GM19239 (cell line): Measurements from ENCODE around the gene TCEAL7.
"Not testable (repeated sequence)": the region's sequence is repeated elsewhere in the genome, so short reads cannot be mapped to it uniquely, and the experiment has no call there.

Experiments used
- DNase-seq: peaks from one replicate; pipeline ENCODE4 v3.0.0; 2011; ENCODE audit warnings: low spot score; ENCODE audit not compliant: insufficient read length
- FAIRE-seq: peaks from 2 replicates; lab custom pipeline; 2011; peaks lifted over from hg19 to GRCh38; lab: Jason Lieb, UNC

The TCEAL7 gene, protein sequence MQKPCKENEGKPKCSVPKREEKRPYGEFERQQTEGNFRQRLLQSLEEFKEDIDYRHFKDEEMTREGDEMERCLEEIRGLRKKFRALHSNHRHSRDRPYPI

DNA sequence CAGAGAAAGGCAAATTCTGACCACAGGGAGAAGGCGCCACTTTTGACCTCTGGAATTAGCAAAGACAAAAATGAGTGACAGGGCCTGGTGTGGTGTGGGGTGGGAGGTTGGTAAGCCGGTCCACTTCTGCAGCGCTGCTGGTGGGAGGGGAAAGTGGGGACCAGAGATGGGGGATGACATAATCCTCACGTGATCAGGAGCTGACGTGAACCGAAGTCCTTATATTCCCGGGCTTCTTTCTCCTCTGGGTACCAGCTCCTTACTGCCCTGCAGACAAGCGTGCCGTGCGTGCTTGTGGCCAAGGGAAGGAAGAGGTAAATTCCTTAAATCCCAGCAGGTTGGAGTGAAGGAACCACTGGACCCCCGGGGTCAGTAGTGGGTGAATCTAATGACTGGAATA, at the start of gene TCEAL7:
Gene TCEAL7, plus strand, starts transcription at position 249 of the 400 bp plus-strand sequence. CDS start 1,165 bp downstream, outside the sequence.
- FAIRE-seq (no peak), DNase-seq (no peak)

DNA sequence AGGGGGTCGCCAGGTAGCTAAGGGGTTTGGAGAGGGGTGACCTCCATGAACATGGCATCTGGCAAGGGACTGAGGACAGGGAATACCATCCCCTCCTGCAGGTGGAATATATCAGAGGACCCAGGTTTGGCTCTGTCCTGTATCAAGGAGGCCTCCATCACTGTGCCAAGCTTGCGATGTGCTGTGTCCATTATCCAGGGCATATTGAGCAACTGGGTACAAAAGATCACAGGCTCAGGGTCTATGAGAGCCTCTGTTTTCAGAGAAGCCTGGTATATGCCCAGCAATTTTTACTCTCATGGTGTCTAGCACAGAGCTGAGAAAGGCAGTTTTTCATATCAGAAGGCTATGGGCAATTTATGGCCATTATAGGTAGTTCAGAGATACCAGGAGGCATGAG, 36.9 kb upstream of the TCEAL7 start:
- no peak for DNase-seq
- FAIRE-seq, result no peak

DNA sequence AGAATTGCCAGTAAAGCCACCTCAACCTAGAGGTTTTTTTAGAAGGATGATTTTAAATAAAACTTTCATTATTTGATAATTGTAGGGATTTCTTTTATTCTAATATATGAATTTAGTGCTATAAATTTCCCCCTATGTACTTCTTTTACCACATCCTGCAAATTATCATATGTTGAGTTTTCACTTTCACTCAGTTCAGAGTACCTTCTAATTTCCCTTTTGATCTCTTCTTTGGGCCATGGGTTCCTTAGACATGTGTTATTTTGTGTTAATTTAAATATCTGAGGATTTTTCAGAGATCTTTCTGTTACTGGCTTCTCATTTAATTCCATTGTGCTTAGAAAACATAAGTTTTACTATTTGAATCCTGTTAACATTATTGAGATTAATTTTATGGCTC, 25.3 kb upstream of the TCEAL7 start:
- no peak for DNase-seq
- no peak for FAIRE-seq

DNA sequence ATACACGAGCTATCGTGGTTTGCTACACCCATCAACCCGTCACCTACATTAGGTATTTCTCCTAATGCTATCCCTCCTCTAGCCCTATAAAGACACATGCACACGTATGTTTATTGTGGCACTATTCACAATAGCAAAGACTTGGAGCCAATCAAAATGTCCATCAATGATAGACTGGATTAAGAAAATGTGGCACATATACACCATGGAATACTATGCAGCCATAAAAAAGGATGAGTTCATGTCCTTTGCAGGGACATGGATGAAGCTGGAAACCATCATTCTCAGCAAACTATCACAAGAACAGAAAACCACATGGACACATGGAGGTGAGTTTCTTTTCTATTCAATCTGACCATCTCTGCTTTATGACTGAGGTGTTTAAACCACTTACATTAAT, 24.4 kb upstream of the TCEAL7 start:
- DNase-seq, FAIRE-seq: not testable (repeated sequence)

DNA sequence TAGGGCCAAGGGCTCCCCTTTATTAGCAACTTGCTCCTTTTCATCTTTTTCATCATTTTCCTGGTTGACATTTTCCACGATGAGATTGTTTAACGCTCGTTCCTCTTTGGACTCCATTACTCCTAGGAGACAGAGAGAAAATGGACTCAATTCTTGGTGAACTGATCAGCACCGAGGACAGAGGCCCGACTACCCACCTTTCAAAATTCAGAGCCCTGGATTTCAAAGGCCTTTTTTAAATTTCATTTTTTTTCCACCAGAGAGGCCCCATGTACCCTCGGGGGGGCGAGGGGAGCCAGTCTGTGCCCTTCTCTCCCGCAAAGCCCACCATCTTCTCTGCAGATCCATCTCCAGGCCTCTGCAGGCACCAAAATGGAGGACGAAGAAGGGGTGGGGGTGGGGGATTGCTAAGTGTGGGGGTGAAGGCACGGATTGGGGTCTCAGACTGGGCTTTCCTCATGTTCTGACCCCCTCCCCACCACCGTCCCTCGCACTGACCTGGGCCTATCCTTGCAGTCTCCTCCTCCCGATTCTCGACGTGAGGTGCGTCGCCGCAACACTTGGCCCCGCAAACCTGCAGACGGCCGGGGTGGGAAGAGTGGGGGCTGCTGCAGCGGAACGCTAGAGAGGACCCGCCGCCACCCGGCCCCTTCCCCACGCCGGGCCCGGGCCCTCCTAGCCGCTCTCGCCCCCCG, 20.0 kb upstream of the TCEAL7 start:
- DNase-seq (no peak), FAIRE-seq (peak; percentile 4)

DNA sequence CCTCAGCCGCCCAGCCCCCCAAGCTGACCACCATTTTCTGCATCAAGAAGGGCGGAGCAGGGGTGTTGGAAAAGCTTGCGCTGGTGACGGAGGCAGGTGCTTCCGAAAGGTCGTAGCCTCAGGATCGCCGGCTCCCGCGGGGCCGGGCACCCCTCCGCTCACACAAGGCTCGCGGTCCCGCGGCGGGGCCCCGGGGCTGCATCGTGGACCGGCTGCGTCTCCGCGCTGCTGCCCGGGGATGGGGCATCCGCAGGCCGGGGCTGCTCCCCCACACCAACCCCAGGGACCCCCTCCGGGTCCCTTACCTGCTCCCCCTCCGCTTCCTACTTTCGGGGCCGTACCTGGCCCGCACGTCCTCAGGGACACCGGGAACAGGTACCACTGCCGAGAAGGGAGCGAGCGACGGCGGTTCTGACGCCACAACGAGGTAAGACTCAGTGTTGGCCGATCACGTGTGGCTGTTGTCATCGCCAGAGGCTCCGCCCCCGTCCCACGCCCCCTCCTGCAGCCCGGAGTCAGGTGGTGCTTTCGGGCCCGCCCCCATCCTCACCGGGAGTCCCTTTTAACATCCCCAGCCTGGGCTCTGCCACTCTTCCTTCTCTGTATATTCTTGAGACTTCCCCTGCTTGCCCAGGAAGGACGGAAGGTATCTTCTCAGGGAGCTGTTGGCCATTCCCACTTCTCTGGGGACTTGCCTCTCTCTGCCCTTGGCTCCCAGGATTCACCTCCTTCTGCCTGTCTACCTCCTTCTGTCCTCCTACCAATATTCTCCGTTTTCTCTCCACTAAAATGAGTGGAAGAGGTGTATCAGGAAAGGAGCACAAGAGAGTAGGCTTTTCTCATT, 19.3 kb upstream of the TCEAL7 start, which contains the start of gene BEX2:
Gene BEX2, minus strand, starts transcription at position 436 of the 844 bp plus-strand sequence. CDS start 1,014 bp downstream, outside the sequence.
- peak; percentile 61 for FAIRE-seq
- peak; percentile 17 for DNase-seq

DNA sequence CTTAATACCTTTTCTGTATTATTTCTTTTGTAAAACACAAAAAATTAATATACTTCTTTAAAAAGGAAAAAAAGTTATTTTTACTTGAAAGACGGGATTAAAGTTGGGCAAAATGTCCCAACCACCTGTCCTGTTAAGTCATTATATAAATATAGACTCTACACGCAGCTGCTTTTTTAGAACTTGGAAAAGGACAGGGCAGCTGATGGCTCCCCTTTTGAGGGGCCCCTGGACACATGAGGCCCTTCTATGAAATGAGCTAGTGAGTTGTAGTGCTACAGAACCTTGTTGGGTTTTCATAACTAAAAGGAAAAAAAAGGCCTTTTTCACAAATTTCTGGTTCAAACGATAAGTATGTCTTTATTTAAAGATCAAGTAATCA, 18.6 kb upstream of the TCEAL7 start:
- FAIRE-seq, result no peak
- no peak for DNase-seq

DNA sequence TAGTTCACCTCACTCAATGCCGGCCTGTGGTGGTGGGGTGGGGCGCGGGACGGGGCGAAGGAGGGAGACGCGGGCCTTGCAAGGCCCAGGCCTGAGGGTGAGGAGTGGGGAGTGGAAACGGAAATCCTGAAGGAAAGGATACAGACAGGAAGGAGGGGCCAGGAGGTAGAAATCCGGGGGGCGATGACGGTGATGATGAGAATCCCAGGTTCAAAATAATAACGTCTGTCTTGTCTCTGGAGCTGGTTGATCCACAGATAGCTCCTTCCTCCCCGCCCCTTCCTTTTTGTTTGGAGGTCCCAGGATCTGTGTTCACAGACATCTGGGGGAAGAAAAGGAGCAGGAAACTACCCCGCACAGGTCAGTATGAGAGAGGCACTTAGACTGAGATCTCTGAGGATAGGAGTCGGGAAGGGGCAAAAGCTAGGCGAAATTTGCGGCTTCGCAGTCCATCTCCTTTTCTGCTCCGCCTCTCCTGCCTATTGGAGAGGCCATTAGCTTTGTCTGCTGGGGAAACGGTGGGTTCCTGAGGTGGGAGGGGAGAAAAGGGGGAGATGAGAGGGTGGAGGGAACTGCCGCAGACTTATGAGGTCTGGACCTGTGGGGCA, 746 bp downstream of the TCEAL7 start:
- no peak for FAIRE-seq
- DNase-seq, result no peak

DNA sequence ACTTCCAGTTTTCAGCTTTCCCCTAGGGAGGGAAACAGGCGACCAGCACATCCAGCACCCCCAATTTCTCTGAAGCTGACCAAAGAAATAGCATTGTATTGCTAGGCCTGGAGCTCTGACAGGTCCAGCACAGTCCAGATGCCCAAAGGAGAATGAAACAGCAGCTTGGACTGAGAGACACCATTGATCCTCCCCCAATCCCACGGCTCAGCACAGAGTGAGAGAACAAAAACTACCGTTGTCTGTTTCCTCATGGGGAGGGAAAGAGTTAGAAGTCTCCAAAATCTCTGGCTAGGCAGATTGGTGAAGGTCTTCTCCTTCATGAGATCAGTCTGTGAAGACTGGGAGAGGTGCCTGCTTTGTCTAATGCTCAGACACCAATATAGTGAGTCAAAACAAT, 8.6 kb downstream of the TCEAL7 start:
- DNase-seq (no peak), FAIRE-seq (no peak)

DNA sequence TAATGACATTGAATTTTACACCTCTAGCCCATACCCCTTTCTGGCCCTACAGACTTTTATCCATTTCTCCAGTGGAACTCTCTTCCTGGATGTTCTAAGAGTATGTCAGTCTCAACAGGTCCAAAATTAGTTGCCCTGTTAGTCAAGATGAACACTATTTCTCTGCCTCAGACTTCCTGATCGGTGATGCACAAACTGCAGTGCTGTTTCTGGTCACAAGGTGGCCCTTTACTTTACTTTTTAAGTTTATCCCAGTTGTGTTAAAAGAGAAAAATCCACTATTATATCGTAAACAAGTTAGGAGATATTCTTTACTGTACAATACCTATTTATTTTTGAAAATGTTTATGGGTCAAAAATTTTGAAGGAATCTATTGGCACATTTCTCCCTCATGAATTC, 13.1 kb downstream of the TCEAL7 start:
- no peak for DNase-seq

DNA sequence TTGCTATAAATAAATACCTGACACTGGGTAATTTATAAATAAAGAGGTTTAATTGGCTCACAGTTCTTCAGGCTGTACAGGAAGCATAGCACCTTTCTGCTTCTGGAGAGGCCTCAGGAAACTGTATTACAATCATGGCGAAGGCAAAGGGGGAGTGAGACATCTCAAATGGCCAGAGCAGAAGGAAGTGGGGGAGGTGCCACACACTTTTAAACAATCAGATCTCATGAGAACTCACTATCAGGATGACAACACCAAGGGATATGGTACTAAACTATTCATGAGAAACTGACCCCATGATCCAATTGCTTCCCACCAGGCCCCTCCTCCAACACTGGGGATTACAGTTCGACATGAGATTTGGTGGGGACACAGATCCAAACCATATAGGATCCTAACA, 14.6 kb downstream of the TCEAL7 start:
- no peak for FAIRE-seq
- no peak for DNase-seq

More for the DNA sequence above, 13.1 kb downstream of the TCEAL7 start:
- peak; percentile 84 for FAIRE-seq

DNA sequence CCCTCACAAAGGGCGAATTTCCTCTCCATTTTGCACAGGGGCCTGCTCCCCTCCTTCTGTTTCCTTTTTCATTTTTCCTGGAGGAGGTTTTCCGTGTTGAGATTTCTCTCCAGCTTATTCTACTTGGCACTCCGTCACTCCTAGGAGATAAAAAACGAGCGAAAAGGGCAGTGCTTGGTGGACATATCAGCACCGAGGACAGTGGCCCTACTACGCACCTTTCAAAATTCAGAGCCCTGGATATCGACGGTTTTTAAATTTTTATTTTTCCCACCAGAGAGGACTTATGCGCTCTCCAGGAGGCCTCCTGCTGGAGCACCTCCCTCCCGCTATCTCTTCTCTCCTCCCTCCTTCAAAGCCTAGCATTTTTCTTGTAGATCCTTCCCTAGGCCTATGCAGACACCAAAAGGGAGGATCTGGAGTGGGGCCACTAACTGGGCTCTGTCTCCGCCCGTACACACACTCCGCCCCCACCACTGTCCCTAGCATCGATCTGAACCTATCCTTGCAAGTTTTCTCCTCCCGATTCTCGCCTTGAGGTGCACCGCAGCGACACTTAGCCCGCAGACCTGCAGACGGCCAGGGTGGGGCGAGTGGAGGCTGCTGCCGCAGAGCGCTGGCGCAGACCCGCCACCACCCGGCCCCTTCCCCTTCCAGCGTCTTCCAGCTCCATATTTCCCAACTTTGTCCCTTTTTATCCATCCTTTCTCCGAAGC, 17.8 kb downstream of the TCEAL7 start:
- FAIRE-seq (no peak), DNase-seq (no peak)

DNA sequence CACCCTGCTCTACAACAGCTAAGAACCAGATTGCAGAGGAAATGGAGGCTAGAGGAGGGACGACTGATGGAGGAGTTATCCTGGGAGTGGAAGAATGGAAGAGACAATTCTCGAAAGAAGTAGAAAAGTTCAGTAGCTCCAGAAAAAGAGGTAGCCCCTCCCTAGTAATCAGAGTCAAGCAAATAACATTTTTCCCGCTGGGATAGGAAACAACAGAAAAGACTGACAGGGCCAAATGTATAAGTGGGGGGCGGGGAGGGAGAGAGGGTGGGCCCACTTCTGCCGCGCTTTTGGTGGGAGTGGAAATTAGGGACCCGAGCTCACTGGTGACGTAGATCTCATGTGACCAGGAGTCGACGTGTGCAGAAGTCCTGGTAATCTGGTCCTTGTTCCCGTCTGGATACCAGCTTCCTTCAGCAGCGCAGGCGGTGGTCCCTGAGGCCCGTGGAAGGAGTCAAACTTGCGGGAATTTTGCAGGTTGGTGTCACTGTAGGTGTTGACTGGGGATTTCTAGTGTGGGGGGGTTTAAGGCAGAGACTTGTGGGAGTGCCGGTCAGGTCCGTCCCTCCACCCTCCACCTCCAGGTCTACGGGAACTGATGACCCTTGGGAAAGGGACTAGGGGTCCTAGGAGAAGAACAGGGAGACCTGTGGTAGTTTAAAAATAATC, 26.2 kb downstream of the TCEAL7 start, which contains the start of gene TCEAL9:
Gene TCEAL9, plus strand, starts transcription at position 377 of the 669 bp plus-strand sequence. CDS start 1,179 bp downstream, outside the sequence.
- DNase-seq (no peak), FAIRE-seq (peak; percentile 47)

DNA sequence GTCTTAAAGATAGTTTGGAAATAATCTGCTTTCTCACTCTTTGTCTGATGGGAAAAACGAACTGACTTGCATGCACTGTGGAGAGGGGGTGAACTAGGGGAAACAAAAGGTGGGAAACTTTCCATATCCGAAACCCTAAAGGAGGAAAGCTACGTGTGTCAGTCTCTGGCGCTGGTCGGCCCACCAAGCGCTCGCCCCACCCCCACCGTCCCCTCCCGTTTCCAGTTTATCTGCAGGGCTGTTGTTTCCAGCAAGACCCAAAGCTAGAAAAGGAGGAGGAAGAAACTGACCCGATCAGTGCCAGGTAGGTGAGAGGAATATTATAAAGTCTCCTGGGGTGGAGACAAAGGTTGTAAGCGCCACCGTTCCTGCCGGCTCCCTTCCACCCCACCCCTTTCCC, 26.8 kb downstream of the TCEAL7 start:
- DNase-seq (no peak), FAIRE-seq (no peak)

DNA sequence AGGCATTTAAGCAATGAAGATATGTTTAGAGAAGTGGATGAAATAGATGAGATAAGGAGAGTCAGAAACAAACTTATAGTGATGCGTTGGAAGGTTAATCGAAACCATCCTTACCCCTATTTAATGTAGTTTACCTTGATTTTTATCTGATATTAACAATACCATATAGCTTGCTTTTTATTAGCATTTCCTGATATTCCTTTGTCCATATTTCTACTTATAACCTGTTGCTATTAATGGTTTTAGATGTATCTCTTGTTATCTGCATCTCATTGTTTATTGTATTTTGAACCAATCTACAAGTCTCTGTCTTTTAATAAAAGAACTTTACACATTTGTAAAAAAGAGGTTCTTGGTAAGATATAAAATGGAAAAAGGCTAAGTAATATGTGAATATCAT, 27.8 kb downstream of the TCEAL7 start:
- DNase-seq (no peak), FAIRE-seq (no peak)

DNA sequence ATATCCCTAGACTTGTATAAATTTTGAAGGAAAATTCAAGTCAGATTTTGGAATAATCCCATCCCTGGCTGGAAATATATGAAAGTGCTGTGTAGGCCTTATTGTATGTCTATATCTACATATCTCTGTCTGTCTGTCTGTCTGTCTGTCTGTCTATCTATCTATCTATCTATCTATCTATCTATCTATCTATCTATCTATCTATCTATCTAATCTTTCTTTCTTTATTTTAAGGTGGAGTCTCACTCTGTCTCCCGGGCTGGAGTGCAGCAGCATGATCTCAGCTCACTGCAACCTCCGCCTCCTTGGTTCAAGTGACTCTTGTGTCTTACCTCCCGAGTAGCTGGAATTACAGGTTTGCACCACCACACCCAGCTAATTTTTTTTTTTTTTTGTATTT, 29.6 kb downstream of the TCEAL7 start:
- not testable (repeated sequence) for DNase-seq, FAIRE-seq

DNA sequence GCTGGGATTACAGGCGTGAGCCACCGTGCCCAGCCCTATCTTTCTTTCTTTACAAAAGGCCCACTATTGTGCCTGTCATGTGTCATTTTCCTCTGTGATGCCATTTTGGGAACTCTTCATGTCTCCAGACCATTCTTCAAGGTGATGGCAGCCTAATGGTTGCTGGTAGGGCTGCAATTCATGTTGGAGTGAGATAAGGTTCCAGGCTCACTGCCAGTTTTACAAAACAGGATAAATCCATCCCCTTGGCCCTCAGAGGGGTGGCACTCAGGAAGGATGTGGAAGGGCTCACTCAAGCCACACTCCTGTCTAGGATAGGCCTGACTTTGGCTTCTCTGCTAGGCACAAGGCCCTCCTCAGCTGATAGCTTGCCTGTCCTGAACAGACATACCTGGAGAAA, 30.1 kb downstream of the TCEAL7 start:
- FAIRE-seq, result no peak
- no peak for DNase-seq

DNA sequence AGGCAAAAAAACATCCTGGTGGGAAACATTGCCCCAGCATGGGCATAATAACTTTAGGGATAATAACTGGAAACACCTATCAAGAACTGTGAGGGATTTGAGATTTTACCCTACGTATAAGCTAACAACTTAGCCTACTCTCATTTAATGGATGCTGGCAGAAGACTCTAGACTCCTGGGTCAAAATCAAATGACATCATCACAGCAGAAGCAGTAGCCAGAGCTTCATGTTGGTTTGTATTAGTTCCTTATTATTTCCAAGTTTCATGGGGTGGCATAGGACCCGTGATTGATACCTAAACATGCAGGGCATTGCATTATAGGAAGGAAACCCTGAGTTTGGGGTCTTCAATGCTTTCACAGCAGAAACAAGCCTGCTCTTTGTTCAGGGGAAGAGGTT, 30.9 kb downstream of the TCEAL7 start:
- FAIRE-seq (no peak), DNase-seq (no peak)

DNA sequence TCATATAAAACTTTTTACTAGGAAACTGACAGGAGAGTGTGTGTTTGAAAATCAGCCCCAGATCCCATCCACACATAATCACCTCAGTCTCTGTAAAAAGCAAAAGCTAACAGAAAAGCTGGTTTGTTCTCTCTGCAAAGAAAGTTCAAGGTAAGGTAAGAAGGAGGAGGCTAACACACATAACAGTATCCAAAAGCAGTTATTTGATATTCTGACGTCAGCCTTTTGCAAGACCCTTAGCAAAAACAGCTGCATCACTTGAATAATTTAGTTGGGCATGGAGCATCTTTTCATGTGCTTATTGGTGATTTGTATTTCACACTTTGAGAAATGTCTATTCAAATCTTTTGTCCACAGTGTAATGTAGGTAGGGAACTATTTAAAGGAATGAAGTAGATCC, 31.8 kb downstream of the TCEAL7 start:
- FAIRE-seq (no peak), DNase-seq (no peak)
